ENCODE results near the gene NLGN1.

Gene NLGN1

GRCh38 chr3:173936316-173936715, 538.8 kb downstream of the NLGN1 start:
- no peaks in the 10 kb centered on the region for H3K27me3 ChIP-seq (ENCODE audit: control insufficient read depth, insufficient read depth, low read length)
- WGBS (ENCODE audit: insufficient coverage, insufficient read length): no CpG with 5 or more reads among the region's 2 CpGs
- H3K4me1 ChIP-seq (ENCODE audit: control insufficient read depth, insufficient read depth, low read length): no peaks in the 10 kb centered on the region; the same call in 1 of the 2 replicates
- no peaks in the 10 kb centered on the region for H3K36me3 ChIP-seq (ENCODE audit: control insufficient read depth, insufficient read depth, low read length)
- no peak overlapping the region for H3K4me3 ChIP-seq (ENCODE audit: low read length)
- H3K9me3 ChIP-seq (ENCODE audit: control insufficient read depth, insufficient read depth, low read length): no peaks in the 10 kb centered on the region
- no peak overlapping the region for H3K27ac ChIP-seq (ENCODE audit: low read length)
- DNase-seq (ENCODE audit: low read depth, low spot score): no peak

GRCh38 chr3:173938159-173938558, 540.6 kb downstream of the NLGN1 start:
- Histone ChIP-seq H3K27ac (ENCODE audit: low read length) (no peak overlapping the region), H3K27me3 (ENCODE audit: control insufficient read depth, insufficient read depth, low read length) (no peaks in the 10 kb centered on the region), H3K4me1 (ENCODE audit: control insufficient read depth, insufficient read depth, low read length) (no peaks in the 10 kb centered on the region; the same call in 1 of the 2 replicates), H3K36me3 (ENCODE audit: control insufficient read depth, insufficient read depth, low read length) (no peaks in the 10 kb centered on the region), H3K4me3 (ENCODE audit: low read length) (no peak overlapping the region), H3K9me3 (ENCODE audit: control insufficient read depth, insufficient read depth, low read length) (no peaks in the 10 kb centered on the region)
- no peak for DNase-seq (ENCODE audit: low read depth, low spot score)
- no CpG with 5 or more reads among the region's 4 CpGs for WGBS (ENCODE audit: insufficient coverage, insufficient read length)

GRCh38 chr3:173938616-173939015, 541.1 kb downstream of the NLGN1 start:
- DNase-seq (ENCODE audit: low read depth, low spot score): no peak
- WGBS (ENCODE audit: insufficient coverage, insufficient read length): no CpG with 5 or more reads among the region's 2 CpGs
- Histone ChIP-seq H3K27me3 (ENCODE audit: control insufficient read depth, insufficient read depth, low read length) (no peaks in the 10 kb centered on the region), H3K4me1 (ENCODE audit: control insufficient read depth, insufficient read depth, low read length) (no peaks in the 10 kb centered on the region; the same call in 1 of the 2 replicates), H3K4me3 (ENCODE audit: low read length) (no peak overlapping the region), H3K36me3 (ENCODE audit: control insufficient read depth, insufficient read depth, low read length) (no peaks in the 10 kb centered on the region), H3K9me3 (ENCODE audit: control insufficient read depth, insufficient read depth, low read length) (no peaks in the 10 kb centered on the region), H3K27ac (ENCODE audit: low read length) (no peak overlapping the region)

GRCh38 chr3:173939331-173939730, 541.8 kb downstream of the NLGN1 start:
- WGBS (ENCODE audit: insufficient coverage, insufficient read length): no CpG with 5 or more reads among the region's 2 CpGs

GRCh38 chr3:173943264-173943663, 545.7 kb downstream of the NLGN1 start:
- DNase-seq (ENCODE audit: low read depth, low spot score): no peak
- H3K4me1 ChIP-seq (ENCODE audit: control insufficient read depth, insufficient read depth, low read length): no peaks in the 10 kb centered on the region
- H3K9me3 ChIP-seq (ENCODE audit: control insufficient read depth, insufficient read depth, low read length): no peaks in the 10 kb centered on the region
- no peak overlapping the region for H3K27ac ChIP-seq (ENCODE audit: low read length)
- no peaks in the 10 kb centered on the region for H3K27me3 ChIP-seq (ENCODE audit: control insufficient read depth, insufficient read depth, low read length)
- no CpG with 5 or more reads among the region's 3 CpGs for WGBS (ENCODE audit: insufficient coverage, insufficient read length)
- no peak overlapping the region for H3K4me3 ChIP-seq (ENCODE audit: low read length)
- no peaks in the 10 kb centered on the region for H3K36me3 ChIP-seq (ENCODE audit: control insufficient read depth, insufficient read depth, low read length)

More at GRCh38 chr3:173939331-173939730, 541.8 kb downstream of the NLGN1 start:
- no peaks in the 10 kb centered on the region for H3K36me3 ChIP-seq (ENCODE audit: control insufficient read depth, insufficient read depth, low read length)
- no peak overlapping the region for H3K27ac ChIP-seq (ENCODE audit: low read length)
- no peak for DNase-seq (ENCODE audit: low read depth, low spot score)
- no peak overlapping the region for H3K4me3 ChIP-seq (ENCODE audit: low read length)
- H3K9me3 ChIP-seq (ENCODE audit: control insufficient read depth, insufficient read depth, low read length): no peaks in the 10 kb centered on the region
- no peaks in the 10 kb centered on the region; the same call in 1 of the 2 replicates for H3K4me1 ChIP-seq (ENCODE audit: control insufficient read depth, insufficient read depth, low read length)
- H3K27me3 ChIP-seq (ENCODE audit: control insufficient read depth, insufficient read depth, low read length): no peaks in the 10 kb centered on the region

GRCh38 chr3:173945170-173945569, 547.6 kb downstream of the NLGN1 start:
- no peaks in the 10 kb centered on the region for H3K4me1 ChIP-seq (ENCODE audit: control insufficient read depth, insufficient read depth, low read length)
- H3K27me3 ChIP-seq (ENCODE audit: control insufficient read depth, insufficient read depth, low read length): no peaks in the 10 kb centered on the region
- no peaks in the 10 kb centered on the region for H3K36me3 ChIP-seq (ENCODE audit: control insufficient read depth, insufficient read depth, low read length)
- WGBS (ENCODE audit: insufficient coverage, insufficient read length): no CpG with 5 or more reads among the region's 1 CpG
- H3K4me3 ChIP-seq (ENCODE audit: low read length): no peak overlapping the region
- no peak for DNase-seq (ENCODE audit: low read depth, low spot score)
- H3K9me3 ChIP-seq (ENCODE audit: control insufficient read depth, insufficient read depth, low read length): no peaks in the 10 kb centered on the region
- no peak overlapping the region for H3K27ac ChIP-seq (ENCODE audit: low read length)

- Histone ChIP-seq H3K36me3 (ENCODE audit: control insufficient read depth, insufficient read depth, low read length) (no peaks in the 10 kb centered on the region), H3K4me3 (ENCODE audit: low read length) (no peak overlapping the region), H3K4me1 (ENCODE audit: control insufficient read depth, insufficient read depth, low read length) (no peaks in the 10 kb centered on the region), H3K9me3 (ENCODE audit: control insufficient read depth, insufficient read depth, low read length) (no peaks in the 10 kb centered on the region), H3K27me3 (ENCODE audit: control insufficient read depth, insufficient read depth, low read length) (no peaks in the 10 kb centered on the region), H3K27ac (ENCODE audit: low read length) (no peak overlapping the region)
- no peak for DNase-seq (ENCODE audit: low read depth, low spot score)
- WGBS (ENCODE audit: insufficient coverage, insufficient read length): no CpG with 5 or more reads among the region's 1 CpG
These were observed 548.3 kb downstream of the NLGN1 start for GRCh38 chr3:173945806-173946205.

- H3K36me3 ChIP-seq (ENCODE audit: control insufficient read depth, insufficient read depth, low read length): no peaks in the 10 kb centered on the region
- WGBS (ENCODE audit: insufficient coverage, insufficient read length): no CpG with 5 or more reads among the region's 2 CpGs
These were observed 557.1 kb downstream of the NLGN1 start for GRCh38 chr3:173954647-173955046.

GRCh38 chr3:173957646-173958045, 560.1 kb downstream of the NLGN1 start:
- no peaks in the 10 kb centered on the region for H3K27me3 ChIP-seq (ENCODE audit: control insufficient read depth, insufficient read depth, low read length)
- H3K27ac ChIP-seq (ENCODE audit: low read length): no peak overlapping the region
- no peaks in the 10 kb centered on the region for H3K4me1 ChIP-seq (ENCODE audit: control insufficient read depth, insufficient read depth, low read length)
- no peaks in the 10 kb centered on the region for H3K36me3 ChIP-seq (ENCODE audit: control insufficient read depth, insufficient read depth, low read length)
- no peak overlapping the region for H3K4me3 ChIP-seq (ENCODE audit: low read length)
- DNase-seq (ENCODE audit: low read depth, low spot score): no peak
- H3K9me3 ChIP-seq (ENCODE audit: control insufficient read depth, insufficient read depth, low read length): no peaks in the 10 kb centered on the region
- no CpG with 5 or more reads among the region's 4 CpGs for WGBS (ENCODE audit: insufficient coverage, insufficient read length)

More at GRCh38 chr3:173954647-173955046, 557.1 kb downstream of the NLGN1 start:
- no peak overlapping the region for H3K27ac ChIP-seq (ENCODE audit: low read length)
- no peak for DNase-seq (ENCODE audit: low read depth, low spot score)
- H3K9me3 ChIP-seq (ENCODE audit: control insufficient read depth, insufficient read depth, low read length): no peaks in the 10 kb centered on the region
- no peaks in the 10 kb centered on the region for H3K27me3 ChIP-seq (ENCODE audit: control insufficient read depth, insufficient read depth, low read length)
- H3K4me1 ChIP-seq (ENCODE audit: control insufficient read depth, insufficient read depth, low read length): no peaks in the 10 kb centered on the region
- no peak overlapping the region for H3K4me3 ChIP-seq (ENCODE audit: low read length)

GRCh38 chr3:173958805-173959204, 561.3 kb downstream of the NLGN1 start:
- Histone ChIP-seq H3K4me3 (ENCODE audit: low read length) (no peak overlapping the region), H3K4me1 (ENCODE audit: control insufficient read depth, insufficient read depth, low read length) (no peaks in the 10 kb centered on the region), H3K36me3 (ENCODE audit: control insufficient read depth, insufficient read depth, low read length) (no peaks in the 10 kb centered on the region), H3K27me3 (ENCODE audit: control insufficient read depth, insufficient read depth, low read length) (no peaks in the 10 kb centered on the region), H3K9me3 (ENCODE audit: control insufficient read depth, insufficient read depth, low read length) (no peaks in the 10 kb centered on the region), H3K27ac (ENCODE audit: low read length) (no peak overlapping the region)
- WGBS (ENCODE audit: insufficient coverage, insufficient read length): no CpG with 5 or more reads among the region's 6 CpGs
- no peak for DNase-seq (ENCODE audit: low read depth, low spot score)

- Histone ChIP-seq H3K9me3 (ENCODE audit: control insufficient read depth, insufficient read depth, low read length) (no peaks in the 10 kb centered on the region), H3K4me3 (ENCODE audit: low read length) (no peak overlapping the region), H3K27ac (ENCODE audit: low read length) (no peak overlapping the region), H3K36me3 (ENCODE audit: control insufficient read depth, insufficient read depth, low read length) (no peaks in the 10 kb centered on the region), H3K27me3 (ENCODE audit: control insufficient read depth, insufficient read depth, low read length) (no peaks in the 10 kb centered on the region), H3K4me1 (ENCODE audit: control insufficient read depth, insufficient read depth, low read length) (no peaks in the 10 kb centered on the region)
- no peak for DNase-seq (ENCODE audit: low read depth, low spot score)
- no CpG with 5 or more reads among the region's 4 CpGs for WGBS (ENCODE audit: insufficient coverage, insufficient read length)
These were observed 572.7 kb downstream of the NLGN1 start for GRCh38 chr3:173970281-173970680.
